Type B pancreatic cell (in vitro differentiated cells): ENCODE results near the gene KIDINS220. TPM values are rescaled to one million over a fixed set of nuclear protein-coding genes. Genes with fewer than 3 reads are reported as not detected.

Experiments used
- DNase-seq: peaks from one replicate; pipeline ENCODE4 v3.0.0; 2021; ENCODE audit warnings: mixed read lengths; ENCODE audit not compliant: unreplicated experiment; ENCODE audit errors: extremely low spot score
- H3K27ac Mint-ChIP-seq: 2 replicates; pipeline ENCODE4 v1.8.0; 2021; ENCODE audit warnings: mild to moderate bottlenecking, mixed read lengths
- H3K27me3 Mint-ChIP-seq: 2 replicates; pipeline ENCODE4 v1.8.0; 2021; ENCODE audit warnings: mixed read lengths
- H3K36me3 Mint-ChIP-seq: 2 replicates; pipeline ENCODE4 v1.8.0; 2021; ENCODE audit warnings: mixed read lengths
- H3K4me1 Mint-ChIP-seq: one replicate; pipeline ENCODE4 v1.8.0; 2021; ENCODE audit warnings: mixed read lengths; ENCODE audit not compliant: unreplicated experiment
- H3K4me3 Mint-ChIP-seq: 2 replicates; pipeline ENCODE4 v1.8.0; 2021; ENCODE audit warnings: mild to moderate bottlenecking, mixed read lengths
- H3K9me3 Mint-ChIP-seq: 2 replicates; pipeline ENCODE4 v1.8.0; 2021; ENCODE audit warnings: mixed read lengths
- CTCF ChIP-seq: fragments of 200-600 bp; sonication (generic); conservative IDR thresholded peaks from 2 replicates; pipeline ENCODE4 v1.5.0; 2021; ENCODE audit warnings: antibody characterized with exemption, mild to moderate bottlenecking
- total RNA-seq: library from RNA; stranded (reverse); gene quantifications from 2 replicates; pipeline ENCODE4 v1.2.1, GENCODE V29; 2021; ENCODE audit warnings: low replicate concordance

The KIDINS220 gene
- total RNA-seq, 1 donor from 2014 or later: 73.1 TPM

- no peak for DNase-seq
- Mint-ChIP-seq H3K36me3 (no peaks in the 10 kb centered on the region), H3K27ac (no peak overlapping the region), H3K27me3 (no peaks in the 10 kb centered on the region), H3K4me1 (no peaks in the 10 kb centered on the region), H3K4me3 (no peak overlapping the region), H3K9me3 (no peaks in the 10 kb centered on the region)
- TF ChIP-seq CTCF: no peak
These were observed 116.0 kb downstream of the KIDINS220 start for GRCh38 chr2:8721410-8721809.

- TF ChIP-seq CTCF: no peak
- Mint-ChIP-seq H3K4me1 (peaks cover 2% of the 10 kb centered on the region), H3K36me3 (no peaks in the 10 kb centered on the region), H3K27me3 (no peaks in the 10 kb centered on the region), H3K27ac (no peak overlapping the region), H3K9me3 (peaks cover 5% of the 10 kb centered on the region), H3K4me3 (no peak overlapping the region)
- DNase-seq: no peak
These were observed 116.7 kb downstream of the KIDINS220 start for GRCh38 chr2:8720741-8721140.

GRCh38 chr2:8719528-8719927, 117.9 kb downstream of the KIDINS220 start:
- no peak overlapping the region for H3K4me3 Mint-ChIP-seq
- peaks cover 5% of the 10 kb centered on the region for H3K4me1 Mint-ChIP-seq
- H3K9me3 Mint-ChIP-seq: peaks cover 8% of the 10 kb centered on the region
- H3K36me3 Mint-ChIP-seq: no peaks in the 10 kb centered on the region
- no peak for DNase-seq
- no peak overlapping the region for H3K27ac Mint-ChIP-seq
- TF ChIP-seq CTCF: no peak
- no peaks in the 10 kb centered on the region for H3K27me3 Mint-ChIP-seq

GRCh38 chr2:8714971-8715370, 122.4 kb downstream of the KIDINS220 start:
- Mint-ChIP-seq H3K27ac (no peak overlapping the region), H3K4me3 (no peak overlapping the region), H3K4me1 (peaks cover 12% of the 10 kb centered on the region), H3K27me3 (no peaks in the 10 kb centered on the region), H3K9me3 (peaks cover 13% of the 10 kb centered on the region), H3K36me3 (no peaks in the 10 kb centered on the region)
- no peak for TF ChIP-seq CTCF
- DNase-seq: no peak

- Mint-ChIP-seq H3K27ac (no peak overlapping the region), H3K9me3 (peaks cover 13% of the 10 kb centered on the region), H3K36me3 (no peaks in the 10 kb centered on the region), H3K4me1 (peaks cover 12% of the 10 kb centered on the region), H3K27me3 (no peaks in the 10 kb centered on the region), H3K4me3 (no peak overlapping the region)
- no peak for DNase-seq
- TF ChIP-seq CTCF: no peak
These were observed 123.1 kb downstream of the KIDINS220 start for GRCh38 chr2:8714283-8714682.

GRCh38 chr2:8710951-8711350, 126.5 kb downstream of the KIDINS220 start:
- DNase-seq: no peak
- Mint-ChIP-seq H3K36me3 (no peaks in the 10 kb centered on the region), H3K4me3 (no peak overlapping the region), H3K9me3 (peaks cover 21% of the 10 kb centered on the region), H3K4me1 (peaks cover 26% of the 10 kb centered on the region), H3K27me3 (no peaks in the 10 kb centered on the region), H3K27ac (no peak overlapping the region)
- TF ChIP-seq CTCF: no peak
